ENCODE data around the gene OR52W1. TPM values are rescaled to one million over a fixed set of nuclear protein-coding genes. Genes with fewer than 3 reads are reported as not detected.
A peak's percentile ranks its signal among the peaks of the same experiment; 100 is the strongest.

OR52W1 gene, protein sequence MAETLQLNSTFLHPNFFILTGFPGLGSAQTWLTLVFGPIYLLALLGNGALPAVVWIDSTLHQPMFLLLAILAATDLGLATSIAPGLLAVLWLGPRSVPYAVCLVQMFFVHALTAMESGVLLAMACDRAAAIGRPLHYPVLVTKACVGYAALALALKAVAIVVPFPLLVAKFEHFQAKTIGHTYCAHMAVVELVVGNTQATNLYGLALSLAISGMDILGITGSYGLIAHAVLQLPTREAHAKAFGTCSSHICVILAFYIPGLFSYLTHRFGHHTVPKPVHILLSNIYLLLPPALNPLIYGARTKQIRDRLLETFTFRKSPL
- total RNA-seq = not detected
- long read RNA-seq = 0 reads

GRCh38 chr11:6199174-6199810, at the start of gene OR52W1:
Gene OR52W1 (plus strand): TSS chr11:6199224. CDS start chr11:6199224, 0 bp downstream.
- ATAC-seq = peak; percentile 11

DNA sequence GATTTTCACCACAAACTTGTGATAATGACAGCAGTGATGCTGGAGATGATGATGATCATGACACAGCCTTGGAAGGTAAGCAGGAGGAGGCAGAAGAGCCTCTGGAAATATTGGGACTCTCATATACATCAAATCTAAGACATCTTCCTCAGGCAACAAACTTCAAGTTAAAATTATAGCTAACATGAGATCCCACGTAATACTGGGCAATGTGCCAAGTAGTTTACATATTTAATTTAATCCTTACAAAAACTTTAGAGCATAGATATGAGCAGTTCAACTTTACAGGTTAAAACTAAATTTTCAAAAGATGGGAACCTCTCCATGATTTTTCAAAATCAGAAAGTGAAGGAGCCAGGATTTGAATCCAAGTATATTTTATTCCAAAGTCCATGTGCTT, 47.9 kb upstream of the OR52W1 start:
- ATAC-seq (no peak), DNase-seq (ENCODE audit: missing footprints) (no peak)
- intact Hi-C loops (cut with DNase I) = no loop called here

More at GRCh38 chr11:6199174-6199810, at the start of gene OR52W1:
- intact Hi-C loops (cut with DNase I) = no loop called here
- DNase-seq (ENCODE audit: missing footprints) = no peak

DNA sequence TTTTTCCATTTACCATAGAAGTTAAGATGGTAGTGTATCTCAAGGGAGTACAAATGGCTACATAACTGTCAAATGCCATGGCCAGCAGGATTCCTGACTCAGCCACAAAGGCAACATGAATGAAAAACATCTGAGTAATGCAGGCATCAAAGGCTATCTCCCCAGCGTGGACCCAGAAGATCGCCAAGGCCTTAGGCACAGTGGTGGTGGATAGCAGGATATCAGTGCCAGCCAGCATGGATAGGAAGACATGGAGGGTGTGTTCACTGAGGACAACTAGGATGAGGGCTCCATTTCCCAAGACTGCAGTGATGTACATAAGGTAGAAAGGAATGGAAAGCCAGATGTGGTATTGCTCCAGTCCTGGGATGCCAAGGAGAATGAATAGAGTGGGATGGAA, 46.9 kb upstream of the OR52W1 start:
- ATAC-seq (no peak), DNase-seq (ENCODE audit: missing footprints) (no peak)
- intact Hi-C loops (cut with DNase I) = no loop called here

DNA sequence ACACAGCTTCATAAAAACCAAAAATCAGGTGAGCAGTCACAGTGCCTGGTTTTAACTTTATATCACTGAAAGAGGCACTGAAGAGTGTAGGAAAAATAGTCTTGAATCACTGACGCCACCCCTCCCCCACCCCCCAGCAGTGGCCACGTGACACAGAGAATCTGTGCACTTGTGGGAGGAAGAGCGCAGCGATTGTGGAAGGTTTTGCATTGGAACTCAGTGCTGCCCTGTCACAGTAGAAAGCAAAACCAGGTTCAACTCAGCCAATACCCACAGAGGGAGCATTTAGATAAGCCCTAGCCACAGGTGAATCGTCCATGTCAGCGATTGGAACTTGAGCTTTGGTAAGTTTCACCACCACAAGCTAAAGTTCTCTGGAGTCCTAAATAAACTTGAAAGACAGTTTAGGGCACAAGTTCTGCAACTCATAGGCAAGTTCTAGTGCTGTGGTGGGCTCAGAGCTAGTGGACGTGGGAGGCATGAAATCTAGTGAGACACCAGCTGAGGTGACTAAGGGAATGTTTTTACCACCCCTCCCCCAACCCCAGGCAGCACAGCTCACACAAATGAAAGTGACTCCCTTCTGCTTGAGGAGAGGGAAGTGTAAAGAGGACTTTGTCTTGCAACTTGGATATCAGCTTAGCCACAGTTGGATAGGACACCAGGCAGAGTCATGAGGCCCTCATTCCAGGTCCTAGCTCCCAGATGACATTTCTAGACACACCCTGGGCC, 42.2 kb upstream of the OR52W1 start:
- no peak for ATAC-seq
- intact Hi-C loops (cut with DNase I) = no loop called here
- no peak for DNase-seq (ENCODE audit: missing footprints)

DNA sequence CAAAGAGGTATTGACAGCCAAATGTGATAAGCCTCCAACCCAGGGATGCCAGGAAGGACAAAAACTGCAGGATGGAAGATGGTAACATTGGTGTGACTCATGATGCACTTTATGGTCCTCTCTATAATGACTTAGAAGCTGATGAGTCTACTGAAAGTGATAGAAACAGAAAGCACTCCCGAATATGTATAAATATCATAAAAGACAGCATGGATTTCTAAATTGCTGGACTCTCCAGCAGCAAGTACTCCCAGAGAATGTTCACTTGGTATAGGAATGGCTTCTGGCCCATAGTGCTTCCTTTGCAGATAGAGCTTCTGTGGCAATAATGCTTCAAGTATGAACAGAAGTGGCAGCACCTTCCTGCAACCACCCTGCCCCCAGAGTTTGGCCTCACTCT, 28.8 kb upstream of the OR52W1 start, which contains the start of gene OR52B2:
Gene OR52B2, minus strand, starts transcription at position 101 of the 400 bp plus-strand sequence. Its CDS starts 0 bp downstream, at position 101.
- intact Hi-C loops (cut with DNase I) = no loop called here
- ATAC-seq = no peak
- DNase-seq (ENCODE audit: missing footprints) = no peak

GRCh38 chr11:6175440-6175839, 23.6 kb upstream of the OR52W1 start:
- ATAC-seq = no peak
- intact Hi-C loops (cut with DNase I) = no loop called here
- DNase-seq (ENCODE audit: missing footprints) = no peak

GRCh38 chr11:6191742-6192141, 7.3 kb upstream of the OR52W1 start:
- ATAC-seq (no peak), DNase-seq (ENCODE audit: missing footprints) (no peak)
- intact Hi-C loops (cut with DNase I) = no loop called here

- intact Hi-C loops (cut with DNase I) = no loop called here
- DNase-seq (ENCODE audit: missing footprints) (no peak), ATAC-seq (no peak)
These were observed 4.9 kb upstream of the OR52W1 start for GRCh38 chr11:6194065-6194581.

DNA sequence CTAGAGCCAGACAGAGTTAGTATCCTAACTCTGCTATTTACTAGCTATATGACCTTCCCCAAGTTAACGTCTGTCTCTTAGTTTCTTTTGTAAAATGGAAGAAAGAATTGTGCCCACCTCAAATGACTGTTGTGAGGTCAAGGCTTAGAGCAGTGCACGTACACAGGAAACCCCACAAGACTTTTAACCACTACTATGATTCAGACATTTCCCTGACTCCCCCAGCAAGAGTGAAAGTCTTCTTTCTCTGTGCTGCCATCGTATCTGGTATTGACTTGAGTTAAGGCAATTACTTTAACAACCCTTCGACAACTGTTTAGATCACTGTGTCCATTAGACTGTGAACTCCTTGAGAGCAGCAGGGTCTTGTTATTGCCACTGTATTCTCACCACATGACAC, 2.6 kb upstream of the OR52W1 start:
- DNase-seq (ENCODE audit: missing footprints) = no peak
- no peak for ATAC-seq
- intact Hi-C loops (cut with DNase I) = no loop called here

- no peak for ATAC-seq
- intact Hi-C loops (cut with DNase I) = no loop called here
- no peak for DNase-seq (ENCODE audit: missing footprints)
These were observed 1.4 kb upstream of the OR52W1 start for GRCh38 chr11:6197466-6198200.

DNA sequence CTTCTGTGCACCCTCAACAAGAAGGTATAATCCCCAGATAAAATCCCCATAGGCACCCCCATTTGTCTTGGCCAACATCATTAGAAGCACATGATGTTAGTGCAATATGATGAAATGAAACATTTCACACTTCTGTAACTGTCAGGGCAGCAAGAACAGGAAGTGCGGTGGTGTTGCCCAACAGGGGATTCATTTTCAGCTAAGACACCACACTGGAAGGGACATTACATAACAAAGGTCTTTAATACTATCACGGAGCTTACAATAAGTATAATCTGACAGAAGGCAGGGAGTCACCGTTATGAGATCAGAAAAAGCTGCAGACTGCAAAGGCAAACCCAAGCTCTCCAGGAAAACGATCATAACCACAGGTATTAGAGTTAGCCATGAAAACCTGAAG, 2.0 kb downstream of the OR52W1 start:
- DNase-seq (ENCODE audit: missing footprints) (peak; percentile 86), ATAC-seq (peak; percentile 53)
- intact Hi-C loops (cut with DNase I) = no loop called here

DNA sequence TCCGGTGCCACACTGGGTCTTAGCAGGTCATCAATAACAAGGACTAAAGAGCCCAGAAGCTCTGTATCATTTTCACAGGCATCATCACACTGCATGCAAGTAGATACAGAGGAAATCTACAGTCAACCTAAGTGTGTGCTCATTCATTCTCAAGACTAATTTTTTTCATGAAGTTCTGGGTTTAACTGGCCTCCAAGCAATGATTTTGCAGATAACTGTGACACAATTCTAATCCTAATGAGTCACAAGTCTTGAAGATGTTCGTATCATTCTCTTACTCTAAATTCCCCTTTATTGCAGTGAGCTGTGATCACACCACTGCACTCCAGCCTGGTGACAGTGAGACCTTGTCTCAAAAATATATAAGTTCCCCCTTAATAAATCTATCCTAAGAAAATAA, 2.5 kb downstream of the OR52W1 start:
- intact Hi-C loops (cut with DNase I) = no loop called here
- DNase-seq (ENCODE audit: missing footprints) = no peak
- ATAC-seq = no peak

DNA sequence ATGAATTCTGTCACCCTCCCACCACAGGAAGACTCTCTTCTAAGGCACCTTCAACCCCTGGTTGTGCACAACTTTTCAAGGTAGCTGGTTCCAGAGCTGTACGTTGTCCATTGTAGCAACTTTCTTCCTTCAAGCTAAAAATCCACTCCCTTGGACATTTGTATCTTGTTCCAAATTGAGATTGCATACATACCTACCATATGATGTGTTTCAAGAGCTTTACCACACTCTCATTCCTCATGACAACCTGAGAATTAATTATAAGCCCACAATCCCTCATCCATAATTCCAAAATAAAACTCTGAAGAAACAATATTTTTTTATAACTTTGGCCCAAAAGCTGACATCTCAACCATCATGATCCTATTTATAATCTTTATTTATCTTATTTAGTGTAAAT, 3.0 kb downstream of the OR52W1 start:
- intact Hi-C loops (cut with DNase I) = no loop called here
- DNase-seq (ENCODE audit: missing footprints) (no peak), ATAC-seq (no peak)

GRCh38 chr11:6203327-6203726, 4.3 kb downstream of the OR52W1 start:
- no peak for DNase-seq (ENCODE audit: missing footprints)
- intact Hi-C loops (cut with DNase I) = no loop called here
- ATAC-seq = no peak

DNA sequence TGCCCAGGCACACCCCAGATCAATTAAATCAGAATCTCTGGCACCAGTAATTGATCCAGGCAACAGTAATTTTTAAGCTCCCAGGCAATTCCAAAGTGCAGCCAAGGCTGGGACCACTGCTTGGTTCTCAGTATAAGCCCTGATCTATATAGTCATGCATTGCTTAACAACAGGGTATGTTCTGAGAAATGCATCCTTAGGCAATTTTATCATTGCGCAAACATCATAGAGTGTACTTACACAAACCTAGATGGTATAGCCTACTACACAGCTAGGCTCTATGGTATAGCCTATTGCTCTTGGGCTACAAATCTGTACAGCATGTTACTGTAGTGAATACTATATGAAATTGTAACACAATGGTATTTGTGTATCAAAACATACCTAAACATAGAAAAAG, 5.7 kb downstream of the OR52W1 start:
- intact Hi-C loops (cut with DNase I) = no loop called here
- no peak for DNase-seq (ENCODE audit: missing footprints)
- no peak for ATAC-seq

GRCh38 chr11:6205366-6205765, 6.3 kb downstream of the OR52W1 start, which contains the start of gene C11orf42:
Gene C11orf42 (plus strand): TSS chr11:6205557. CDS start chr11:6205616, 59 bp downstream.
- intact Hi-C loops (cut with DNase I) = no loop called here
- ATAC-seq = no peak
- DNase-seq (ENCODE audit: missing footprints) = no peak

- ATAC-seq (no peak), DNase-seq (ENCODE audit: missing footprints) (no peak)
- intact Hi-C loops (cut with DNase I) = no loop called here
These were observed 7.6 kb downstream of the OR52W1 start for GRCh38 chr11:6206456-6207180.

DNA sequence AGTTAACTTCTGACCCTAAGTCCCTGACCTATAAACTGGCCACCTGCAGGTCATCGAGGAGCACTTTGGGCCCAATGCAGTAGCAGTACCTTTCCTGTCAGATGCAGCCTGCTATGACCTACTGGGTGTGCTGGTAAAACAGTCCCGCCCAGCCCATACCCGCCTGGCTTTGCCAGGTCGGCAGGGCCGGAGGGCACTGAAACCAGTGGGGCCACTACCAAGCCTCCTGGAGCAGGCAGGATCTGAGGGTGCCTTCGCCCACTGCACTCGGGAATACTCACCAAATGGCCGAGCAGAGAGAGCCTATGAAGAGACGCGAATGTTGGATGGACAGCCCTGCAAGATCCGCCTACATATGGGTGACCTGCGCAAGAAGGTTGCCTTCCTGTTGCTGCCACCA, 10.8 kb downstream of the OR52W1 start:
- no peak for ATAC-seq
- intact Hi-C loops (cut with DNase I) = no loop called here
- DNase-seq (ENCODE audit: missing footprints) = no peak

Data from Right ventricle myocardium inferior (tissue), 1 donor.